Measurements from ENCODE around the gene MPC1.
"Not testable (repeated sequence)": the region's sequence is repeated elsewhere in the genome, so short reads cannot be mapped to it uniquely, and the experiment has no call there.

DNA sequence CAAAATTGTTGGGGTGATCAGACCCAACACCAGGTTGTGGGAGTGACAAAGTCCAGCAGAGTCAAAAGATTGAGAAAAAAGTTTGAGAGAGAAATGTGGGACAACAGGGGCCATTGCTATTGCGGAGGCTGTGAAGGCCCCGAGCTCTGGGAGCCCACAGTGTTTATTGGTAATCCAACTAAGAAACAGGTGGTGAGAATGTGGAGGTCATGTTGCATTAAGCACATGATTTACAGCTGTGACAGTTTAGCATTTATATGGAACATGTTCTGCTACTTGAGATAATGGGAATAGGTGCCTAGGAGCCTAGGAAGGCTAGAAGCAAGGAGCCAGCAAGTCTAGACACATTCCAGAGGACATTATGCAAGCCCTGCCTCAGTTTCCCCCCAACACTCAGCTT, 37.8 kb downstream of the MPC1 start:
- TF ChIP-seq SMC3 (conservative IDR thresholded peaks at IDR 0.05; ENCODE audit: poor library complexity); POLR2AphosphoS5 (IDR thresholded peaks at IDR 0.05): not testable (repeated sequence)
